C4-2B (cell line): Measurements from ENCODE around the gene RBM47.

Source experiments
- H3K27ac ChIP-seq: fragments of 450-650 bp; 2 replicates; pipeline ENCODE4 v1.5.1; 2017
- ZFX ChIP-seq: fragments of 450-650 bp; IDR thresholded peaks from 2 replicates; pipeline ENCODE4 v1.6.1; 2017
- TF ChIP-seq, protein P1 (sequence below): fragments of 450-650 bp; conservative IDR thresholded peaks from 2 replicates; pipeline ENCODE4 v1.5.1; 2017; ENCODE audit warnings: mild to moderate bottlenecking

The RBM47 gene

DNA sequence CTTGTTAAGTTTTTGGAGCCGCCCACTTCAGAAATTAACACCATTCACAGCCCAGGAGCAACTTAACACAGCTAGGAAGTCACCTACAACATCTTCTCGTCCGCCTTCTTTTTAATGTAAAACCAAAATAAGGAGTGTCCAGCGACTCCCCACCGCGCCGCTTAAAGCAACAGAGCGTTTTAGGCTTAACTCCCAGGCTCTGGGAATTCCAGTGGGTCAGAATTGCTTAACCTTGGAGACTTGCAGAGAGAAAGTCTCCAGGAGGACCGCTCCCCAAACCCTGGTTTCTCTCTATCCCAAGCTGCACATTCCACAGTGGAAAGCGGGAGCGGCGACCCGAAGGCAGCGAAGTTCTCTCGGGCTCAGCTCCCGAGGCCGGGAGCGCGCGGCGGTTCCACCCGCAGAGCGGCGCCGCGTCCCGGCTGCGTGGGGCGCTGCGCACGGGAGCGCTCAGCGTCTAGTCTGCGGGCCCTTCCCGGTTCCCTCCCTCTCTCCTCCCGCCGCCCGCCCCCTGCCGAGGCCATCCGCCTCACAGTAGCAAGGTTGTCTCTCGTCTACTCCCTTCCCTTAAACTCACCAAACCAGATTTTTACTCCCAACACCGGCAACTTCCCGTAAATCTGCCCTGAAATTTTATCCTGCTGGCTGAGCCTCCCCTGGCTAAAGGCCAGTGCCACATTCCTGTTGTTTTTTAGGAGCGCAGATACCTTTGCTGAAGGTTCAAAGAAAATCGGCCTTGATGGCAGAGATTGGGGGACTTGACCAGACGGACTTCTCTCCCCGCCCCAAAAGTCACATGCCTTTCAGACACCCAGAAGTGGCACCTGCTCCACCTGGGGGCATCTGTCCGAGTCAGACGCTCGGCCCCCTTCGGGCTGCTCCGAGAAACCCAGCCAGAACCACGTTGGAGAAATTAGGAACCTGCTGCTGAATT is at the start of gene RBM47:
Gene RBM47, minus strand, starts transcription at position 464 of the 934 bp plus-strand sequence. CDS start 190,971 bp downstream, outside the sequence.
- peak within 1 kb of the TSS; percentile 98 for H3K27ac ChIP-seq
- TF ChIP-seq ZFX: no peak
- TF ChIP-seq, protein P1, sequence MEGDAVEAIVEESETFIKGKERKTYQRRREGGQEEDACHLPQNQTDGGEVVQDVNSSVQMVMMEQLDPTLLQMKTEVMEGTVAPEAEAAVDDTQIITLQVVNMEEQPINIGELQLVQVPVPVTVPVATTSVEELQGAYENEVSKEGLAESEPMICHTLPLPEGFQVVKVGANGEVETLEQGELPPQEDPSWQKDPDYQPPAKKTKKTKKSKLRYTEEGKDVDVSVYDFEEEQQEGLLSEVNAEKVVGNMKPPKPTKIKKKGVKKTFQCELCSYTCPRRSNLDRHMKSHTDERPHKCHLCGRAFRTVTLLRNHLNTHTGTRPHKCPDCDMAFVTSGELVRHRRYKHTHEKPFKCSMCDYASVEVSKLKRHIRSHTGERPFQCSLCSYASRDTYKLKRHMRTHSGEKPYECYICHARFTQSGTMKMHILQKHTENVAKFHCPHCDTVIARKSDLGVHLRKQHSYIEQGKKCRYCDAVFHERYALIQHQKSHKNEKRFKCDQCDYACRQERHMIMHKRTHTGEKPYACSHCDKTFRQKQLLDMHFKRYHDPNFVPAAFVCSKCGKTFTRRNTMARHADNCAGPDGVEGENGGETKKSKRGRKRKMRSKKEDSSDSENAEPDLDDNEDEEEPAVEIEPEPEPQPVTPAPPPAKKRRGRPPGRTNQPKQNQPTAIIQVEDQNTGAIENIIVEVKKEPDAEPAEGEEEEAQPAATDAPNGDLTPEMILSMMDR: peak; percentile 37

DNA sequence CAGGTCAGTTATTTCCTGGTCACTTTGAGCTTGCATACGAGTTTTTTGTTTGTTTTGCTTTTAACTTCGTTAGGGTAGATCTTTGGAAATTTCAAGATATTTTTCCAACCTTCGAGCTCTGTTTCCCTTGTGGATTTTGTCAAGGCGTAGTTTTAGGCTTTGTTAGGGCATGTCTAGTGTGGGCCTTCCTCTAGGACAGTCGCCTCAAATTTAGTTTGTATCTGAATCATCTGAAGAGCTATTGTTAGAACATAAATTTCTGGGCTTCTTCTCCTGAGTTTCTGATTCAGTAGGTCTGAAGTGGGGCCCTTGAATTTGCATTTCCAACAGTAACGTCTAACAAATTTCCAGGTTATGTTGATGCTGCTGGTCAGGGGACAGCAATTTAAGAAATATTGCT is 48.8 kb upstream of the RBM47 start:
- no peak for TF ChIP-seq ZFX
- TF ChIP-seq, protein P1: no peak
- H3K27ac ChIP-seq: no peak overlapping the region

DNA sequence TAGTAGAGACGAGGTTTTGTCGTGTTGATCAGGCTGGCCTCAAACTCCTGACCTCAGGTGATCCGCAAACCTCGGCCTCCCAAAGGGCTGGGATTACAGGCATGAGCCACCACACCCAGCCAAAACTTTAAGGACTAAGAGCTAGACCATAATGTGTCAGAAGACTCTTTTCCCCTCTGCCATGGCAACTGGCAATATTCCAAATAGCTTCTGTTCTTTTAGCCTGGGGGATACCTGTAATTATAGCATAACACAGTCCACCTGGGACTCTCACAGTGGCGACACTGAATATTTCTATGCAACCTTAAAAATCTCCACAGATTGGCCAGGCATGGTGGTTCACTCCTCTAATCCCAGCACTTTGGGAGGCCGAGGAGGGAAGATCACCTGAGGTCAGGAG is 45.5 kb upstream of the RBM47 start:
- TF ChIP-seq ZFX: no peak
- TF ChIP-seq, protein P1: no peak
- H3K27ac ChIP-seq: no peak overlapping the region

DNA sequence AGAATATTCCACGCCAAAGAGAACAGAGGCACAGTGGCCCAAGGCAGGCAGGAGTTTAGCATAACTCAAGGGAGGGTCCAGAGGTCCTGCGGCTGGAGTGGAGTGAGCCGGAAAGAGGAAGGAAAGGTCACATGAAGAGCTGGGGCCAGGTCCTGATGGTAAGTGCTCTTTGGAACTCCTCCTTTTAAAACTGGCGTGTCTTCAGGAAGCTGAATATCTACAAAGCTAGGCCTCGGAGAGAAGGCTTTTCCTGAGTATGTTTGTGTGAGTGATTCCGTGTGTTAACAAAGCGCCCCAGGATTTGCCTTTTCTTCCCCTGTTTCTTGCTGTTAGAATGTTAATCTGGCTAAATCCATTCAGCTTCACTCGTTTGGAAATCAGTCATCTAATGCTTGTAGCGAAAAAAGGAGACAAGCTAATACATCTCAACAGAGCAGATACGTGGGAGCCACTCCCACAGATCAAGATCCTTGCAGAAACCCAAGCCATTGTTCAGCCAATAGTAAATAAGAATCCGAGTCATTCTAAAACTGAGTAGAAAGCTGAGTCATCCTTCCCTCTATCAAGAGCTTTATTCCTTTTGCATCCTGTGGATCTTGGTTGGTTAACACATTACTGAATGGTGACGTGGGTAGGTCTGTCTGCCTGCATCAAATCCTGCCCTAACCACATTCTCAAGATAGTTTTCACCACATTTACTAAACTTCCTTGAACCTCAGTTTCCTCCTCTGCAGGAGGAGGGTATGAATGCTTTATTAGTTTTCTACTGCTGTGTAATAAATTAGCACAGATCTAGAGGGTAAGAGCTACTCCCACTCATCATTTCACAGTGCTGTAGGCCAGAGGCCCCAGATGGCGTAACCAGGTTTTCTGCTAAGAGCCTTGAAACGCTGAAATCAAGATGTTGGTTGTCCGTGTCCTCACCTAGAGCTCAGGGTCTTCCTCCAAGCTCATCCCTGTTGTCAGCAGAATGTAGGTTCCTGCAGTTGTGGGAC is 43.2 kb upstream of the RBM47 start:
- TF ChIP-seq, protein P1: no peak
- TF ChIP-seq ZFX: no peak
- no peak overlapping the region for H3K27ac ChIP-seq

DNA sequence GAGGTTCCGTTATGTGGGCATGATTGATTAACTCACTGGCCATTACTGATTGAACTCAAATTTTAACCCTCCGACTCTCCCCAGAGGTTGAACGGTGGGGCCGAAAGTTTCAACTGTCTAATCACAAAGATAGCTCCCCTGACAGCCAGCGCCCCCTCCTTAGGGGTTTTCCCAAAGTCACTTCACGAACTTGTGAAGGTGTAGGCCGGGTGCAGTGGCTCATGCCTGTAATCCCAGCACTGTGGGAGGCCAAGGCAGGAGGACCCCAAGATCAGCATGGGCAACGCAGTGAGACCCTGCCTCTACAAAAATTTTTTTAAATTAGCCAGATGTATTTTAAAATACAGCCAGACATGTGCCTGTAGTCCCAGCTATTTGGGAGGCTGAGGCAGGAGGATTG is 39.8 kb upstream of the RBM47 start:
- no peak overlapping the region for H3K27ac ChIP-seq
- no peak for TF ChIP-seq ZFX
- TF ChIP-seq, protein P1: no peak

DNA sequence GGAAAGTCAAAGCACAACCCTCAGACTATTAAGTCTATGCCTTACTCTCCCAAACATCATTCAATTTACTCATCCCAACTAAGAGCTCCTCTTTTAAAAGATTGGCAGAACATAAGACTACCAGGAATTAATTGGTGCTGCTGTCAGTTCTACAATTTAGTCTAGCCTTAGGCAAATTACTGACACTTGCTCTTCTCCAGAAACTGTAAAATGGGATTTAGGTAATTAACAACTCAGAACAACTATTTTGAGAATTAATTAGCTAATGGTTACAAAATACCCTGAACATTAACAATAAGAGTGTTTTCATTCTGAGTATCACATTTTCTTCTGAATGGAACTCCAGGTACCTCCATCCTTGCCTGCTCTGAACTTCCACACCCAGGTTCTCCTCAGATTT is 36.2 kb upstream of the RBM47 start:
- TF ChIP-seq, protein P1: no peak
- no peak for TF ChIP-seq ZFX
- no peak overlapping the region for H3K27ac ChIP-seq
